GM23248 (cell line): ENCODE data around the gene CAMK1.

Experiments used
- EZH2 ChIP-seq: fragments of 200-600 bp; sonication (generic); IDR thresholded peaks from 2 replicates; pipeline ENCODE4 v1.6.1; 2018; ENCODE audit warnings: antibody characterized with exemption, mild to moderate bottlenecking; ENCODE audit not compliant: insufficient read depth, poor library complexity, severe bottlenecking
- EZH2phosphoT487 ChIP-seq: fragments of 200-600 bp; sonication (generic); IDR thresholded peaks from 2 replicates; pipeline ENCODE4 v1.6.1; 2018; ENCODE audit warnings: antibody characterized with exemption, moderate library complexity, mild to moderate bottlenecking, low read depth; ENCODE audit not compliant: insufficient read depth

- no peak for TF ChIP-seq EZH2
- TF ChIP-seq EZH2phosphoT487 = no peak
Observed at GRCh38 chr3:9739181-9739580, 30.6 kb downstream of the CAMK1 start.
